Measurements from ENCODE around the gene RFNG. TPM values are rescaled to one million over a fixed set of nuclear protein-coding genes. Genes with fewer than 3 reads are reported as not detected.

RFNG gene
- total and polyA plus RNA-seq, 2 of the 13 experiments (the other 11 are each of a cell fraction or from before 2014, with no cell fraction given) = 61.4 to 64.0 TPM

DNA sequence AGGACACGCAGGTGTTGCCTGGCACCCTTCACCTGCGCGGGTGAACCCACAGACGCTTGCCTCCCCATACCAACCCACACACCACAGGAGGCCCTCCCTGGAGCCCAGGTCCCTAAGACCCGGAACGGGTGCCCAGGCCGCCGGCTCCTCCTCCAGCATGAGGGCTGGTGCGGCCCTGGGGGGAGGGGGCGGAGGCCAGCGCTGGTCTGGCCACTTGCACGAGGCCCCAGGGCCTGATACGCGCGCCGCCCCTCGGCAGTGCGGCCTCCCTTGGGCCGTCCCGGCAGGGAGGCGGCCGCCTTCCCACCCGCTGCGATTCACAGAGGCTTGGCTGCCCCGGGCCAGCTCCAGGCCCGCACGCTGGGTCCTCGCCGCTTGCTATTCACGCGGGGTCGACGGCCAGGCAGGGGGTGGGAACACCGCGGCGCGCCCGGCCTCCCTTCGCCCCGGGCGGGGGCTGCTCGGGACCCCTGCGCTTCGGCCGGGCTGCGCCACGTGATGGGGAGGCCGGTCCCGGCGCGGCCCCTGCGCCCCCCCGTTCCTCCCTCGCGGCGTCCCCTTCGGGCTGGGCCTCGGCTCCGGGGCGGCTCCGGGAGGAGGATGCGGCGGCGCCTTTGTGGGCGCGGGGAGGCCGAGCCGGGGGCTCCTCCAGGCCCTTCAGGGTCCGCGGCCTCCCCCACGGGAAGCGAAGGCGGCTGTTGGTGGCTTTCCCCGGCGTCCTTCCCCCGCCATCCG lies 45.7 kb upstream of the RFNG start (continued):
- TF ChIP-seq, protein P1, sequence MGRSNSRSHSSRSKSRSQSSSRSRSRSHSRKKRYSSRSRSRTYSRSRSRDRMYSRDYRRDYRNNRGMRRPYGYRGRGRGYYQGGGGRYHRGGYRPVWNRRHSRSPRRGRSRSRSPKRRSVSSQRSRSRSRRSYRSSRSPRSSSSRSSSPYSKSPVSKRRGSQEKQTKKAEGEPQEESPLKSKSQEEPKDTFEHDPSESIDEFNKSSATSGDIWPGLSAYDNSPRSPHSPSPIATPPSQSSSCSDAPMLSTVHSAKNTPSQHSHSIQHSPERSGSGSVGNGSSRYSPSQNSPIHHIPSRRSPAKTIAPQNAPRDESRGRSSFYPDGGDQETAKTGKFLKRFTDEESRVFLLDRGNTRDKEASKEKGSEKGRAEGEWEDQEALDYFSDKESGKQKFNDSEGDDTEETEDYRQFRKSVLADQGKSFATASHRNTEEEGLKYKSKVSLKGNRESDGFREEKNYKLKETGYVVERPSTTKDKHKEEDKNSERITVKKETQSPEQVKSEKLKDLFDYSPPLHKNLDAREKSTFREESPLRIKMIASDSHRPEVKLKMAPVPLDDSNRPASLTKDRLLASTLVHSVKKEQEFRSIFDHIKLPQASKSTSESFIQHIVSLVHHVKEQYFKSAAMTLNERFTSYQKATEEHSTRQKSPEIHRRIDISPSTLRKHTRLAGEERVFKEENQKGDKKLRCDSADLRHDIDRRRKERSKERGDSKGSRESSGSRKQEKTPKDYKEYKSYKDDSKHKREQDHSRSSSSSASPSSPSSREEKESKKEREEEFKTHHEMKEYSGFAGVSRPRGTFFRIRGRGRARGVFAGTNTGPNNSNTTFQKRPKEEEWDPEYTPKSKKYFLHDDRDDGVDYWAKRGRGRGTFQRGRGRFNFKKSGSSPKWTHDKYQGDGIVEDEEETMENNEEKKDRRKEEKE (IDR thresholded peaks at IDR 0.05) = no peak
- TF ChIP-seq ZNF34 (CRISPR knock-in tag; IDR thresholded peaks at IDR 0.05; ENCODE audit: borderline replicate concordance) (no peak), NBN (conservative IDR thresholded peaks at IDR 0.05) (no peak), DNMT1 (CRISPR knock-in tag; IDR thresholded peaks at IDR 0.05) (no peak), ADNP (CRISPR knock-in tag; IDR thresholded peaks at IDR 0.05) (no peak), NFATC3 (CRISPR knock-in tag; IDR thresholded peaks at IDR 0.05) (no peak), ZNF614 (CRISPR knock-in tag; IDR thresholded peaks at IDR 0.05; ENCODE audit: borderline replicate concordance) (no peak; the same call in 1 of the 2 replicates), SMAD3 (CRISPR knock-in tag; IDR thresholded peaks at IDR 0.05) (0 out of 2 replicates have a peak, but pooled peaks have one; percentile 14), RARG (CRISPR knock-in tag; IDR thresholded peaks at IDR 0.05; ENCODE audit: low read depth) (no peak; the same call in 1 of the 2 replicates), ZNF335 (CRISPR knock-in tag; IDR thresholded peaks at IDR 0.05) (no peak), ZNF121 (CRISPR knock-in tag; IDR thresholded peaks at IDR 0.05) (0 out of 2 replicates have a peak, but pooled peaks have one; percentile 42)
- TF ChIP-seq, protein P2, sequence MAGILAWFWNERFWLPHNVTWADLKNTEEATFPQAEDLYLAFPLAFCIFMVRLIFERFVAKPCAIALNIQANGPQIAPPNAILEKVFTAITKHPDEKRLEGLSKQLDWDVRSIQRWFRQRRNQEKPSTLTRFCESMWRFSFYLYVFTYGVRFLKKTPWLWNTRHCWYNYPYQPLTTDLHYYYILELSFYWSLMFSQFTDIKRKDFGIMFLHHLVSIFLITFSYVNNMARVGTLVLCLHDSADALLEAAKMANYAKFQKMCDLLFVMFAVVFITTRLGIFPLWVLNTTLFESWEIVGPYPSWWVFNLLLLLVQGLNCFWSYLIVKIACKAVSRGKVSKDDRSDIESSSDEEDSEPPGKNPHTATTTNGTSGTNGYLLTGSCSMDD (CRISPR knock-in tag; IDR thresholded peaks at IDR 0.05) = no peak; the same call in 1 of the 2 replicates
- TF ChIP-seq, protein P3, sequence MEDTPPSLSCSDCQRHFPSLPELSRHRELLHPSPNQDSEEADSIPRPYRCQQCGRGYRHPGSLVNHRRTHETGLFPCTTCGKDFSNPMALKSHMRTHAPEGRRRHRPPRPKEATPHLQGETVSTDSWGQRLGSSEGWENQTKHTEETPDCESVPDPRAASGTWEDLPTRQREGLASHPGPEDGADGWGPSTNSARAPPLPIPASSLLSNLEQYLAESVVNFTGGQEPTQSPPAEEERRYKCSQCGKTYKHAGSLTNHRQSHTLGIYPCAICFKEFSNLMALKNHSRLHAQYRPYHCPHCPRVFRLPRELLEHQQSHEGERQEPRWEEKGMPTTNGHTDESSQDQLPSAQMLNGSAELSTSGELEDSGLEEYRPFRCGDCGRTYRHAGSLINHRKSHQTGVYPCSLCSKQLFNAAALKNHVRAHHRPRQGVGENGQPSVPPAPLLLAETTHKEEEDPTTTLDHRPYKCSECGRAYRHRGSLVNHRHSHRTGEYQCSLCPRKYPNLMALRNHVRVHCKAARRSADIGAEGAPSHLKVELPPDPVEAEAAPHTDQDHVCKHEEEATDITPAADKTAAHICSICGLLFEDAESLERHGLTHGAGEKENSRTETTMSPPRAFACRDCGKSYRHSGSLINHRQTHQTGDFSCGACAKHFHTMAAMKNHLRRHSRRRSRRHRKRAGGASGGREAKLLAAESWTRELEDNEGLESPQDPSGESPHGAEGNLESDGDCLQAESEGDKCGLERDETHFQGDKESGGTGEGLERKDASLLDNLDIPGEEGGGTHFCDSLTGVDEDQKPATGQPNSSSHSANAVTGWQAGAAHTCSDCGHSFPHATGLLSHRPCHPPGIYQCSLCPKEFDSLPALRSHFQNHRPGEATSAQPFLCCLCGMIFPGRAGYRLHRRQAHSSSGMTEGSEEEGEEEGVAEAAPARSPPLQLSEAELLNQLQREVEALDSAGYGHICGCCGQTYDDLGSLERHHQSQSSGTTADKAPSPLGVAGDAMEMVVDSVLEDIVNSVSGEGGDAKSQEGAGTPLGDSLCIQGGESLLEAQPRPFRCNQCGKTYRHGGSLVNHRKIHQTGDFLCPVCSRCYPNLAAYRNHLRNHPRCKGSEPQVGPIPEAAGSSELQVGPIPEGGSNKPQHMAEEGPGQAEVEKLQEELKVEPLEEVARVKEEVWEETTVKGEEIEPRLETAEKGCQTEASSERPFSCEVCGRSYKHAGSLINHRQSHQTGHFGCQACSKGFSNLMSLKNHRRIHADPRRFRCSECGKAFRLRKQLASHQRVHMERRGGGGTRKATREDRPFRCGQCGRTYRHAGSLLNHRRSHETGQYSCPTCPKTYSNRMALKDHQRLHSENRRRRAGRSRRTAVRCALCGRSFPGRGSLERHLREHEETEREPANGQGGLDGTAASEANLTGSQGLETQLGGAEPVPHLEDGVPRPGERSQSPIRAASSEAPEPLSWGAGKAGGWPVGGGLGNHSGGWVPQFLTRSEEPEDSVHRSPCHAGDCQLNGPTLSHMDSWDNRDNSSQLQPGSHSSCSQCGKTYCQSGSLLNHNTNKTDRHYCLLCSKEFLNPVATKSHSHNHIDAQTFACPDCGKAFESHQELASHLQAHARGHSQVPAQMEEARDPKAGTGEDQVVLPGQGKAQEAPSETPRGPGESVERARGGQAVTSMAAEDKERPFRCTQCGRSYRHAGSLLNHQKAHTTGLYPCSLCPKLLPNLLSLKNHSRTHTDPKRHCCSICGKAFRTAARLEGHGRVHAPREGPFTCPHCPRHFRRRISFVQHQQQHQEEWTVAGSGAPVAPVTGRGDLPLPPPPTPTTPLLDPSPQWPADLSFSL (CRISPR knock-in tag; IDR thresholded peaks at IDR 0.05) = no peak
- TF ChIP-seq, protein P4, sequence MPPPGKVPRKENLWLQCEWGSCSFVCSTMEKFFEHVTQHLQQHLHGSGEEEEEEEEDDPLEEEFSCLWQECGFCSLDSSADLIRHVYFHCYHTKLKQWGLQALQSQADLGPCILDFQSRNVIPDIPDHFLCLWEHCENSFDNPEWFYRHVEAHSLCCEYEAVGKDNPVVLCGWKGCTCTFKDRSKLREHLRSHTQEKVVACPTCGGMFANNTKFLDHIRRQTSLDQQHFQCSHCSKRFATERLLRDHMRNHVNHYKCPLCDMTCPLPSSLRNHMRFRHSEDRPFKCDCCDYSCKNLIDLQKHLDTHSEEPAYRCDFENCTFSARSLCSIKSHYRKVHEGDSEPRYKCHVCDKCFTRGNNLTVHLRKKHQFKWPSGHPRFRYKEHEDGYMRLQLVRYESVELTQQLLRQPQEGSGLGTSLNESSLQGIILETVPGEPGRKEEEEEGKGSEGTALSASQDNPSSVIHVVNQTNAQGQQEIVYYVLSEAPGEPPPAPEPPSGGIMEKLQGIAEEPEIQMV (CRISPR knock-in tag; IDR thresholded peaks at IDR 0.05; ENCODE audit: low read depth) = 0 out of 2 replicates have a peak, but pooled peaks have one; percentile 48
- TF ChIP-seq, protein P5, sequence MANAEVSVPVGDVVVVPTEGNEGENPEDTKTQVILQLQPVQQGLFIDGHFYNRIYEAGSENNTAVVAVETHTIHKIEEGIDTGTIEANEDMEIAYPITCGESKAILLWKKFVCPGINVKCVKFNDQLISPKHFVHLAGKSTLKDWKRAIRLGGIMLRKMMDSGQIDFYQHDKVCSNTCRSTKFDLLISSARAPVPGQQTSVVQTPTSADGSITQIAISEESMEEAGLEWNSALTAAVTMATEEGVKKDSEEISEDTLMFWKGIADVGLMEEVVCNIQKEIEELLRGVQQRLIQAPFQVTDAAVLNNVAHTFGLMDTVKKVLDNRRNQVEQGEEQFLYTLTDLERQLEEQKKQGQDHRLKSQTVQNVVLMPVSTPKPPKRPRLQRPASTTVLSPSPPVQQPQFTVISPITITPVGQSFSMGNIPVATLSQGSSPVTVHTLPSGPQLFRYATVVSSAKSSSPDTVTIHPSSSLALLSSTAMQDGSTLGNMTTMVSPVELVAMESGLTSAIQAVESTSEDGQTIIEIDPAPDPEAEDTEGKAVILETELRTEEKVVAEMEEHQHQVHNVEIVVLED (CRISPR knock-in tag; IDR thresholded peaks at IDR 0.05; ENCODE audit: borderline replicate concordance) = no peak; the same call in 1 of the 2 replicates
